T-helper 2 cell treated with Interferon-gamma antibody and Interleukin-4, amounts not matched to agents 100 ng/mL and 5 ng/mL, for 36 hours (primary cell): ENCODE results near the gene KBTBD12. TPM values are rescaled to one million over a fixed set of nuclear protein-coding genes. Genes with fewer than 3 reads are reported as not detected.

ENCODE experiments used
- intact Hi-C: fragments of 100-400 bp; cut with micrococcal nuclease; formaldehyde crosslinking; loops from one replicate; pipeline ENCODE4 v1.15.1; 2023
- total RNA-seq: library from RNA; stranded (reverse); gene quantifications from 2 replicates; pipeline ENCODE4 v1.2.3, GENCODE V29; 2022

Gene KBTBD12
- total RNA-seq, 1 donor from 2014 or later, result not detected

GRCh38 chr3:127951276-127951675 lies 36.2 kb downstream of the KBTBD12 start:
- intact Hi-C loops, result no loop called here

GRCh38 chr3:127953091-127954035 lies 38.3 kb downstream of the KBTBD12 start:
- intact Hi-C loops, result no loop called here

GRCh38 chr3:127954640-127955039 lies 39.6 kb downstream of the KBTBD12 start:
- intact Hi-C loops, result no loop called here

GRCh38 chr3:127955728-127956127 lies 40.7 kb downstream of the KBTBD12 start:
- intact Hi-C loops, result no loop called here

- intact Hi-C loops, result no loop called here
These were observed 44.0 kb downstream of the KBTBD12 start for GRCh38 chr3:127959041-127959440.

GRCh38 chr3:127959873-127960272 lies 44.8 kb downstream of the KBTBD12 start:
- intact Hi-C loops, result no loop called here

- intact Hi-C loops, result no loop called here
These were observed 45.5 kb downstream of the KBTBD12 start for GRCh38 chr3:127960421-127960965.

- intact Hi-C loops, result no loop called here
These were observed 46.1 kb downstream of the KBTBD12 start for GRCh38 chr3:127961124-127961523.

GRCh38 chr3:127961963-127962362 lies 46.9 kb downstream of the KBTBD12 start:
- intact Hi-C loops, result no loop called here

GRCh38 chr3:127962937-127963336 lies 47.9 kb downstream of the KBTBD12 start:
- intact Hi-C loops, result no loop called here

GRCh38 chr3:127964053-127964452 lies 49.0 kb downstream of the KBTBD12 start:
- intact Hi-C loops, result no loop called here

- intact Hi-C loops, result no loop called here
These were observed 49.8 kb downstream of the KBTBD12 start for GRCh38 chr3:127964816-127965215.

- intact Hi-C loops, result no loop called here
These were observed 52.3 kb downstream of the KBTBD12 start for GRCh38 chr3:127967316-127967715.

- intact Hi-C loops, result loop anchor here (2.0 kb wide), 1 partner anchor 180 kb away; no protein-coding TSS in a partner anchor
These were observed 56.0 kb downstream of the KBTBD12 start for GRCh38 chr3:127970966-127971592.

- intact Hi-C loops, result no loop called here
These were observed 59.2 kb downstream of the KBTBD12 start for GRCh38 chr3:127974226-127974625.

- intact Hi-C loops, result no loop called here
These were observed 60.4 kb downstream of the KBTBD12 start for GRCh38 chr3:127975153-127976029.

- intact Hi-C loops, result no loop called here
These were observed 63.6 kb downstream of the KBTBD12 start for GRCh38 chr3:127978636-127979035.

- intact Hi-C loops, result no loop called here
These were observed 64.4 kb downstream of the KBTBD12 start for GRCh38 chr3:127979473-127979872.

GRCh38 chr3:127981097-127981496 lies 66.1 kb downstream of the KBTBD12 start:
- intact Hi-C loops, result no loop called here

GRCh38 chr3:127982155-127982554 lies 67.1 kb downstream of the KBTBD12 start:
- intact Hi-C loops, result no loop called here
